Kidney epithelial cell (primary cell): Measurements from ENCODE around the gene SNHG17. TPM values are rescaled to one million over a fixed set of nuclear protein-coding genes. Genes with fewer than 3 reads are reported as not detected.
A peak's percentile ranks its signal among the peaks of the same experiment; 100 is the strongest.
"Not testable (repeated sequence)": the region's sequence is repeated elsewhere in the genome, so short reads cannot be mapped to it uniquely, and the experiment has no call there.

Source experiments
- DNase-seq: peaks from one replicate; pipeline ENCODE4 v3.0.0-alpha.2; 2010; ENCODE audit warnings: low read depth
- H3K27me3 ChIP-seq: 2 replicates; pipeline ENCODE4 v1.6.0; 2011; ENCODE audit warnings: low read length; ENCODE audit not compliant: control insufficient read depth, insufficient read depth
- H3K36me3 ChIP-seq: 2 replicates; pipeline ENCODE4 v1.5.1; 2011; ENCODE audit warnings: low read length; ENCODE audit not compliant: control insufficient read depth, insufficient read depth
- H3K4me3 ChIP-seq: 2 replicates; pipeline ENCODE4 v1.5.1; 2011; ENCODE audit warnings: low read depth, mild to moderate bottlenecking, control low read depth, low read length
- CTCF ChIP-seq: IDR thresholded peaks from 2 replicates; pipeline ENCODE4 v1.5.1; 2011; ENCODE audit warnings: mild to moderate bottlenecking, moderate library complexity, low read length, control low read depth, inconsistent platforms; ENCODE audit not compliant: insufficient read depth, poor library complexity, severe bottlenecking
- total RNA-seq: library from RNA; depleted of rRNA; stranded (reverse); fragments of >200 nt; gene quantifications from 2 replicates; pipeline ENCODE4 v1.2.3, GENCODE V29; 2015

The SNHG17 gene
- total RNA-seq, 1 donor from 2014 or later, result 34.2 TPM

- Histone ChIP-seq H3K36me3 (no peaks in the 10 kb centered on the region), H3K27me3 (no peaks in the 10 kb centered on the region), H3K4me3 (peak overlapping the region; percentile 69)
- TF ChIP-seq CTCF, result no peak
- no peak for DNase-seq
Observed at GRCh38 chr20:38433304-38433972, 1.7 kb downstream of the SNHG17 start.

GRCh38 chr20:38432870-38433269, 2.3 kb downstream of the SNHG17 start:
- H3K4me3 ChIP-seq, H3K27me3 ChIP-seq, H3K36me3 ChIP-seq, DNase-seq: not testable (repeated sequence)

- TF ChIP-seq CTCF, result no peak
- DNase-seq, result no peak
- Histone ChIP-seq H3K36me3 (no peaks in the 10 kb centered on the region), H3K27me3 (no peaks in the 10 kb centered on the region), H3K4me3 (no peak overlapping the region)
Observed at GRCh38 chr20:38432292-38432691, 2.8 kb downstream of the SNHG17 start.

GRCh38 chr20:38430679-38431325, 4.3 kb downstream of the SNHG17 start:
- Histone ChIP-seq H3K4me3 (no peak overlapping the region), H3K27me3 (no peaks in the 10 kb centered on the region), H3K36me3 (no peaks in the 10 kb centered on the region)
- DNase-seq, result no peak
- no peak for TF ChIP-seq CTCF

GRCh38 chr20:38429301-38429700, 5.8 kb downstream of the SNHG17 start:
- no peak overlapping the region for H3K4me3 ChIP-seq
- TF ChIP-seq CTCF, result no peak
- H3K36me3 ChIP-seq, result no peaks in the 10 kb centered on the region
- no peak for DNase-seq
- H3K27me3 ChIP-seq, result no peaks in the 10 kb centered on the region

- DNase-seq, result no peak
- no peak for TF ChIP-seq CTCF
- H3K27me3 ChIP-seq, result no peaks in the 10 kb centered on the region
- H3K36me3 ChIP-seq, result no peaks in the 10 kb centered on the region
- no peak overlapping the region for H3K4me3 ChIP-seq
Observed at GRCh38 chr20:38428800-38429199, 6.3 kb downstream of the SNHG17 start.
